ENCODE results near the gene ZIM2.
A peak's percentile ranks its signal among the peaks of the same experiment; 100 is the strongest.

The ZIM2 gene

DNA sequence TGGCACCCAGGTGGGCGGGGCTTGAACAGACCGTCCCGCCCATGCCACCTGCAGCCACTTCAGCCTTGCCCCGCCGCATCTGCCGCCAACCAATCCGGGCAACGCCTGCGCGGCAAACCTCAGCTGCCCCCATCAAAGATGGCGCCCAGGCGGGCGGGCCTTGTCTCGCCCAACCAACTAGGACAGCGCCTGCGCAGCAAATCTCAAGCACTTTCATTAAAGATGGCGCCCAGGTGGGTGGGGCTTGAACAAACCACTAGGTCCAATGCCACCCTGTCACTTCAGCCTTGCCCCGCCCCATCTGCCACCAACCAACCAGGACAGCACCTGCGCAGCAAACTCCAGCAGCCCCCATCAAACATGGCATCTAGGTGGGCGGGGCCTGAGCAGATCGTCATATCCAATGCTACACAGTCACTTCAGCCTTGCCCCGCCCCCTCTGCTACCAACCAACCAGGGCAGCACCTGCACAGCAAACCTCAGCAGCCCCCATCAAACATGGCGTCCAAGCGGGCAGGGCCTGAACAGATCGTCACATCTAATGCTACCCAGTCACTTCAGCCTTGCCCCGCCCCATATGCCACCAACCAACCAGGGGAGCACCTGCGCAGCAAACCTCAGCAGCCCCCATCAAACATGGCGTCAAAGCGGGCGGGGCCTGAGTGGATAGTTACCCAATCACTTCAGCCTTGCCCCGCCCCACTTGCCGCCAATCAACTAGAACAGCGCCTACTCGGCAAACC lies 1.4 kb downstream of the ZIM2 start:
- peak; percentile 43 for DNase-seq (ENCODE audit: low read depth)

DNA sequence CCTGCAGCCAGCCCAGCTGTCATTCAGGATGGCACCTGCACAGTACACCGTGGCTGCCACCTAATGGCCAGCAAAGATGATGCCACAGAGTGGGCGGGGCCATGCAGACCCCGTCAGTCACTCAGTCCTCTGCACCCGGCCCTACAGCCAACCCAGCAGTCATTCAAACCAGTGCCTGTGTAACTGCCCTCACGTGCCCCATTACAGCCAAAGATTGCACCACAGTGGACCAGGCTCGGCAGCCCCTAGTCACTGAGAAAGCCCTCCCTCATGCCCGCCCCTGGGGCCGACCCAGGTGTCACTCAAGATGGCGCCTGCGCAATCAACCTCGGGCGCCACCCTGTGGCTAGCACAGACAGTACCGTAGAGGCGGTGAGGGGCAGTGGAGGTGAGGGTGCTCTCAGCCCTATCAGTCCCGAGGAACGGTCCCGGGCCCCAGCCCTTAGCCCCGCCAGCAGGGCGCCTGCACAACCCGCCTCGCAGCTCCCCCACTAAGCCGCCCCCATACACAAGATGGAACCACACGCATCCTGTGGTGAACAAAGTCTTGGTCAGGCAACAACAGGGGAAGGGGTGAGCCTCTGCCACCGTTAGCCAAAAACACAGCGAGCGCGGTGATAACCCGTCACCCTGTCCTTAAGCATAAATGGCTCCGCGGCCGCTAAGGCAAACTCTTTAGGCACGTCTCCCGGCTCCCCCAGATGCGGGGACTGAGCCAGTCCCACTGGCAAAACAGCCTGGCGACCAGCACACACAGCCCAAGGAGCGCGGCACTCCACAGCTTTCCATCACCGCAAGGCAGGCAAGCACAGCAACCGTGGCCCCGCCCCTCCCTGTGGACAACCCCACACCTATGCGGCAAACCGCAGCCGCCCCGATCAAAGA lies 2.3 kb downstream of the ZIM2 start:
- DNase-seq (ENCODE audit: low read depth): peak; percentile 1

DNA sequence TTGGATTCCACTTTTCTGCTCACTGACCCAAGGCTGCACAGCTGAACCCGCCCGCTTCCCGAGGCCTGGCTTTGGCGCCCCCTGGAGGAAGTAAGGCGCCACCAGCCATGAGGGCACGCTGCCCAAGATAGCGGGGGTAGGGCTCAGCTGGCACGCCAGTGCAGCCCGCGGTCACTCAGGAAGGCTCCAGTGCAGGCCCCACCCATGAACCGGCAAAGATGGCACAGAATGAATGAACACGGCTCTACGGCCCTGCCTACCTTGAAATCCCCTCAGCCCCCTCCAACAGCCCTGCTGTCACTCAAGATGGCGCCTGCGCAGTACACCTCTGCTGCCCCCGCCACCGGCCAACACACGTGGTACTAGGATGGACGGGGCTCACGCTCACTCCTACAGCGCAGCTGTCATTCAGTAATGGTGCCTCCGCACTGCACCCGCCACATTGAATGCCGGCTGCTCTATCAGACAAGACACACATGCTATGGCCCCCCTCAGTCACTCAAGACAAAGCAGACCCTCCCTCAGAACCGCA lies 3.0 kb downstream of the ZIM2 start:
- DNase-seq (ENCODE audit: low read depth): no peak

DNA sequence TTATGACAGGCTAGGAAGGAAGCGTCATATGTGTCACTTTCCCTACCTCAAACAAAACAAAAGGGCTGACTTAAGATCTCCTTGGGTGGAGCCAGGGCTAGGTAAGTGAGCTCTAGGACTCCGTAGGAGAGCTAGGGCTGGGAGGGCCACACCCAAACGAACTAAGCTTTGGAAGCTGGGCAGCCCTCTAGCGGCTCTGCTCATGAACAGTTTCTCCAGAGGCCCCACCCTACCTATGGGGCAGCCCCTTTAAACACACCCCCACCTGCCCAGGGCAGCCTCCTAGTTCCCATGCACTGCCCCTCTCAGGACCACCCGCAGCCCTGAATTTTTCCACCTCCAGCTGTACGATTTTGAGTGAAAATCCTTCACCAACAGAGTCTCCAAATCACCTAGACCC lies 3.5 kb downstream of the ZIM2 start:
- DNase-seq (ENCODE audit: low read depth): no peak

GRCh38 chr19:56836059-56836458 lies 4.5 kb downstream of the ZIM2 start:
- no peak for DNase-seq (ENCODE audit: low read depth)

- no peak for DNase-seq (ENCODE audit: low read depth)
These were observed 5.1 kb downstream of the ZIM2 start for GRCh38 chr19:56835401-56835800.

GRCh38 chr19:56834564-56835375 lies 5.8 kb downstream of the ZIM2 start:
- no peak for DNase-seq (ENCODE audit: low read depth)

DNA sequence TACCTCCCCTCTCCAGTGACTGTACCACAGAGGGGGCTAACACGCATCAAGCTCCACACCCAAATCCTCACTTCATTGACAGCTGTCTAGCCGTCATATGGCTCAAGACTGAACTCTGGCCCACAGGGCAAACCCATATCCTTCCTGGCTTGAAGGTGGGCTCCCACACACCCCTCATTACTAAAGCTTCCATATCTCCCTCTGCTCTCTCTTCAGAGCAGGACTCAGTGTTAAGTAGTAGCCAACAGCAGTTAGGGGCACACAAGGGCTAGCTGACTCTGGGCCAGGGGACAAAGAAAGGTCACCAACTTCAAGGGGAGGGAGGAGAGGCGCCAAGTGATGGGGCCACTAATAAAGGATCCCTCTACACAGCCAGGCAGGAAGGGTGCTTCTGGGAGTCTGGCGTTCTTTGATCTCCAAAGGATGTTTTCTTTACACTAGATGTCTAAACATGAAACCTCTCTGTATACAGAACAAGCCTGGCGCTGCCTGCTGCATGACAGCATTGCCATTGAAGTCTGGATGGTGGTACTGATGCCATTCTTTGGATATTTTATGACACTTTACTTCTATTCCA lies 8.1 kb downstream of the ZIM2 start:
- DNase-seq (ENCODE audit: low read depth): no peak

DNA sequence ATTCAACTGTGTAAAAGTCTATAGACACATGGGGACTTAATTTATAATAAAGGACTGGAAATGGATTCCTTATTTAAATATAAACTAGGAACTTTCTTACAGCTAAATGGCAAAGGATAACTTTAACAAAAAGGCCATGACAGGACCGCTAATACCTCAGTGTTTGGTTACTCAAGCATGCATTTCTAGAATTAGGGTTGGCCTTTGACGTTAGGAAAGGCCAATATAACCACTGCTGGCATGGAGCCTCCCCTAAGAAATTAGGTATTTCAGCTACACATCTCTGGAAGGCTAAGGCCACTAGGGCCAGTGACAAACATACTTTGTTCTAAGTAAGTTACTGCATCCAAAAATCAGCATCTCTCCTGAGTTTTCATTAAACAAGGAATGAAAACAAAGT lies 9.3 kb downstream of the ZIM2 start:
- DNase-seq (ENCODE audit: low read depth): no peak

GRCh38 chr19:56829596-56829995 lies 10.9 kb downstream of the ZIM2 start:
- no peak for DNase-seq (ENCODE audit: low read depth)

DNA sequence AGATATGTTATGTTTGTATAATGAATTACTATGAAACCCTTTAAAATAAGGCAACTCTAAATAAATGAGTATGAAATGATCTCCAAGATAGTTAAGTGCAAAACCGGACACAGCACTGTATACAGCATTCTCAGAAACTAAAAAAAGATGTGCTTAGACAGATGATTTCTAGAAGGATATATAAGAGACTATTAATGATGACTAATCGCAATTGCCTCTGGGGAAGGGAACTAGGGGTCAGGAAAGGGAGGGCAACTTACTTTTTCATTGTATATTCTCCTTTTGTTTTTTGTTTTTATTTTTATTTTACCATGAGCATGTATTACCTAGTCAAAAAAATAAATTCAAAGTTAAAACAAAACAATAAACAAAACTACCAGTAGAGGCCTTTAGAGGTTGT lies 12.8 kb downstream of the ZIM2 start:
- DNase-seq (ENCODE audit: low read depth): no peak

DNA sequence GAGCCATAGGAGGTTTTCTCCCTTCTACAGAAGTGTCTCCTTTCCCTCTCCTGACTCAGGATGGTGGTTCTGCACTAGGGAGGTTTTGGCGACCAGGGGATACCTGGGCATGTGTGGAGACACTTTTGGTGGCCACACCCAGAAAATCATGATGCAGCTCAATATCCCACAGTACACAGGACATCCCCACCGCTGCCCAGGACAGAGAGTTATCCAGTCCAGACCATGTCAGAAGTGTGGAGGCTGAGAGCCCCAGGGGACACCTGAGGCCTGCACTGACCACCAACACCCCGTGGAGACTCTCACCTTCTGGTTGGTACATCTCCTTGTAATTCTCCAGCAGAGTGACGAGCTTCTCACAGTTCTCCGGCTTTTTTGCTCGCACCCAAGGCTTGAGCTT lies 16.6 kb downstream of the ZIM2 start:
- DNase-seq (ENCODE audit: low read depth): no peak

DNA sequence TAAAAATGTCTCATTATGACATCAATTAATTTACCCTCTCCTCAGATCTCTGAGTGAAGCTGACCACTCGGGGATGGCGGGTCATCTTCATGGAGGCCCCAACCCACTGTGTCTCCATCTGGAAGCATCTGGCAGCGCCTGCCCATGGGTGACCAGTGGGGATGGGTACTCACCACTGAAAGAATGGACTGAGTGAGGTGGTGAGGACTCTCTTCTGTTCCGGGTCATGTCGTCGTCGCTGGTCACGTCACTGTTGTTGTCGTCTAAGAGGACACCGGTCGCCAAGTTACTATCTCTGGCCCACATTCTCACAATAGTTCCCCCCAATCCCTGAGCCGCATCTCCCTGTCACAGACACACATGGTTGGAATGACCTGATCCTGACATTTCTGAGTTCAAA lies 17.1 kb downstream of the ZIM2 start:
- DNase-seq (ENCODE audit: low read depth): no peak

- no peak for DNase-seq (ENCODE audit: low read depth)
These were observed 17.8 kb downstream of the ZIM2 start for GRCh38 chr19:56822755-56823154.

DNA sequence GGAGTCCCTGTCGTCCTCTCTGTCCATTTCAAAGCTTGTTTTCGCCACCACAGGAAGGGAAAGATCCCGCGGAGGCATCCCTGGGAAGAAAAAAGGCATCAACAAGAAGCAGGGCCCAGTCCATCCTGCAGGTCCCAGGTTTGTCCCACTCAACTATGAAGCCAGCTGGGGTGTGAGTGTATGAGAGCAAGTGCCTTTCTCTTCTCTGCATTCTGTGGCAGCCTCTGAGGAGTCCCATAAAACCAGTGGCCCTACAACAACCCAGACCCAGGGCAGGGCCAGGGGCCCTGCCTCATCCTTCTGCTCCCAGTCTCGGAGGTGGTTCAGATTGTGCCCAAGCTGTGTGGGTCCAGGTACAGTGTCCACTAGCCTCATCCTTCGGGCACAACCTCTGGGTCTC lies 18.9 kb downstream of the ZIM2 start:
- no peak for DNase-seq (ENCODE audit: low read depth)

GRCh38 chr19:56821209-56821608 lies 19.3 kb downstream of the ZIM2 start:
- no peak for DNase-seq (ENCODE audit: low read depth)

DNA sequence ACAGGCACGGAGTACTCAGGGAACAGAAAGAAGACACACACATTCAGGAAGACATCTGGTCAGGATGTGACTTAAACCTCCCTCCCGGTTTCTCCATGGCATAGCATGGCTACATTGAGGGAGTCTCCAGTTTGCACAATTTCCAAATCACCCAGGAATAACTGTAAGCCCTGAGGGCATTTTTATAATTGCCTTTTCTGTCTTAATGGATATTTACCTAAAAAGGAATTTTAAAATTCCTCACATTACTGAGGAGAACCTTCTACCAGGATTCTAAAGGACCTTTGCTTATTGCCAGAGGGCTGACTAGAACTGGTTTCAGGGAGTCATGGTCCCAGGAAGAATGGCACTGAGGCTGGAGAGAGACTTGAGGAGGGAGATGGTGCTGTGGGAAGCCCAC lies 21.4 kb downstream of the ZIM2 start:
- DNase-seq (ENCODE audit: low read depth): no peak

- no peak for DNase-seq (ENCODE audit: low read depth)
These were observed 25.9 kb downstream of the ZIM2 start for GRCh38 chr19:56814656-56815055.

DNA sequence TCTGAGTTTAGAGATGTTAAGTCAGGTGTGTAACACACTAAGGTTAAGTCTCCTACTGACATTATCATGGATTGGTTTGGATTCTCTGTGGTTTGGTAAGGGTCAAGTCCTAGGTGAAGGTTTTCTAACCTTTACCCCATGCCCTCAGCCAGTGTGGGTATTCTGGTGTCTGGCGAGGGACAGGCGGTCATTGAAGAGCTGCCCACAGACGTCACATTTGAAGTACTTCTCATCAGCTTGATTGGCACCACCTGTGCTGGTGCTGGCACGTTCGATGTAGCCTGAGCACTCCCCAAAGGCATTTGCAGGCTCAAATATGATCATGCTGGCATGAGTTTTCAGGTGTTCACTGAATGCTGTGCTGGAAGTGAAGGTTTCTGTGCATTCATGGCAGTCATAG lies 27.0 kb downstream of the ZIM2 start:
- no peak for DNase-seq (ENCODE audit: low read depth)

DNA sequence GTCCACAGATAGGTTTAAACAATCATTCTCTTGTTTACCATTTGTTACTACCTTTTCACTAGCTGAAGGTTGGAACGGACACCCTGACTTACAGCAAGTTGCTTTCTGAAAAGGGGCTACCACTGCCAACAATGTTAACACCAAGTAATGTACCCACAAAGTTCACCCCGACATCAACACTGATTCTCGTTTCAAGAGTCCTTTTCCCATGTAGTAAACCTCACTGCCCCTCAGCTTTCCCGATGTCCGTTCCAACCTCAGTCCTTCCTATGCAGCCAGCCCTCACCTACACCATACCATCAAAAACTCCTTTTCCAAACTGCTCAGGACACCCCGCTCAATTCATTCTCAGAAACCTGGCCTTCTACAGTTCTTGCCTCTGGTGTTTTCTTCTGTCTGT lies 29.0 kb downstream of the ZIM2 start:
- DNase-seq (ENCODE audit: low read depth): no peak

- no peak for DNase-seq (ENCODE audit: low read depth)
These were observed 30.3 kb downstream of the ZIM2 start for GRCh38 chr19:56810260-56810659.

Measured in amniotic epithelial cell (primary cell).